GM12878 (cell line): ENCODE results near the gene RMP24.

Source experiments
- ATAC-seq: fragments of 200-7000 bp; cut with Tn5 transposase; 3 replicates; pipeline ENCODE4 v1.9.1; 2020; ENCODE audit warnings: mild to moderate bottlenecking, moderate library complexity
- BruUV-seq: library from RNA; stranded (reverse); fragments of 400-500 nt; replicated peaks from 2 replicates; lab custom pipeline; 2021; lab: Mats Ljungman, UMichigan
- CTCF ChIA-PET: fragments of 300-600 bp; sonication (Branson Sonifier 250); formaldehyde crosslinking; extraction: SDS; loops from one replicate; lab custom pipeline; 2021; ENCODE audit warnings: inconsistent platforms; lab: Yijun Ruan, JAX
- POLR2A ChIA-PET: fragments of 350-600 bp; formaldehyde crosslinking; extraction: SDS; loops from one replicate; lab custom pipeline; 2021; ENCODE audit warnings: inconsistent platforms; lab: Charles Lee
- RAD21 ChIA-PET: fragments of 300-600 bp; sonication (Branson Sonifier 250); formaldehyde crosslinking; loops from one replicate; lab custom pipeline; 2023; ENCODE audit warnings: antibody characterized with exemption; ENCODE audit not compliant: unreplicated experiment; lab: Charles Lee
- SMC1A ChIA-PET: fragments of 300-600 bp; sonication (Branson Sonifier 250); formaldehyde crosslinking; loops from one replicate; lab custom pipeline; 2023; ENCODE audit not compliant: unreplicated experiment, uncharacterized antibody; lab: Charles Lee
- DNase-seq: peaks from one replicate; pipeline ENCODE4 v3.0.0-alpha.2; 2011; ENCODE audit warnings: low read depth, low spot score
- FAIRE-seq: peaks from 3 replicates; lab custom pipeline; 2011; peaks lifted over from hg19 to GRCh38; lab: Jason Lieb, UNC
- H2AFZ ChIP-seq: 2 replicates; pipeline ENCODE4 v1.6.0; 2011; ENCODE audit warnings: low read depth, low read length, control low read depth; ENCODE audit not compliant: control insufficient read depth
- H3K27ac ChIP-seq: 2 replicates; pipeline ENCODE4 v1.5.1; 2011; ENCODE audit warnings: control low read depth; ENCODE audit not compliant: control insufficient read depth, insufficient read depth
- H3K27me3 ChIP-seq, 2 experiments: replicated peaks in 1 of 2; 2 replicates each; pipeline versions ENCODE4 v1.6.0 to v1.6.1; 2011; ENCODE audit warnings: low read length in 1 of 2; ENCODE audit not compliant: control insufficient read depth in 2 of 2, insufficient read depth in 2 of 2
- H3K36me3 ChIP-seq, 2 experiments: 2 replicates each; pipeline ENCODE4 v1.5.1; 2011; ENCODE audit warnings: low read length in 1 of 2; ENCODE audit not compliant: control insufficient read depth in 2 of 2, insufficient read depth in 2 of 2
- H3K4me1 ChIP-seq: 2 replicates; pipeline ENCODE4 v1.6.1; 2011; ENCODE audit warnings: mild to moderate bottlenecking, low read length, moderate library complexity, mixed read lengths; ENCODE audit not compliant: control insufficient read depth, insufficient read depth
- H3K4me2 ChIP-seq: 2 replicates; pipeline ENCODE4 v1.6.0; 2011; ENCODE audit warnings: control low read depth; ENCODE audit not compliant: control insufficient read depth, insufficient read depth
- H3K4me3 ChIP-seq: fragments of 200-600 bp; sonication (generic); 2 replicates; pipeline ENCODE4 v1.5.1; 2016
- H3K79me2 ChIP-seq: 2 replicates; pipeline ENCODE4 v1.6.0; 2011; ENCODE audit warnings: low read length; ENCODE audit not compliant: control insufficient read depth, insufficient read depth
- H3K9ac ChIP-seq: 2 replicates; pipeline ENCODE4 v1.8.0; 2011; ENCODE audit warnings: low read length, control low read depth, mixed read lengths; ENCODE audit not compliant: control insufficient read depth, insufficient read depth
- H3K9me3 ChIP-seq: replicated peaks from 3 replicates; pipeline ENCODE4 v1.5.1; 2011; ENCODE audit warnings: mild to moderate bottlenecking, low read length; ENCODE audit not compliant: control insufficient read depth, insufficient read depth
- H4K20me1 ChIP-seq: 2 replicates; pipeline ENCODE4 v1.6.0; 2011; ENCODE audit not compliant: control insufficient read depth, insufficient read depth
- ATF2 ChIP-seq: IDR thresholded peaks from 2 replicates; pipeline ENCODE4 v1.6.1; 2012; ENCODE audit warnings: low read length, inconsistent platforms
- ATF3 ChIP-seq: IDR thresholded peaks from 2 replicates; pipeline ENCODE4 v1.6.1; 2011; ENCODE audit warnings: low read depth, mild to moderate bottlenecking, low read length, moderate library complexity, borderline replicate concordance; ENCODE audit errors: extremely low read depth
- CREB1 ChIP-seq: IDR thresholded peaks from 2 replicates; pipeline ENCODE4 v1.6.1; 2012; ENCODE audit warnings: low read depth, mild to moderate bottlenecking, inconsistent platforms
- CREM ChIP-seq: IDR thresholded peaks from 2 replicates; pipeline ENCODE4 v1.6.1; 2014; ENCODE audit warnings: antibody characterized with exemption, low read depth
- EGR1 ChIP-seq, 2 experiments: IDR thresholded peaks; 1 replicate in 1 of 2; 2 replicates in 1 of 2; pipeline ENCODE4 v1.6.1; 2011 to 2012; ENCODE audit warnings: low read depth in 2 of 2, low read length in 2 of 2, borderline replicate concordance in 1 of 2, mild to moderate bottlenecking in 1 of 2, moderate library complexity in 1 of 2
- ETV6 ChIP-seq, 2 experiments: fragments of 450-650 bp in 1 of 2; IDR thresholded peaks in 1 of 2; conservative IDR thresholded peaks in 1 of 2; 2 replicates each; pipeline ENCODE4 v1.6.1; 2014; ENCODE audit warnings: antibody characterized with exemption in 1 of 2, borderline replicate concordance in 1 of 2, low read depth in 1 of 2, mild to moderate bottlenecking in 1 of 2, moderate library complexity in 1 of 2
- GATAD2B ChIP-seq: fragments of 450-650 bp; conservative IDR thresholded peaks from 2 replicates; pipeline ENCODE4 v1.6.1; 2017; ENCODE audit warnings: low read depth, mild to moderate bottlenecking, moderate library complexity
- MTA2 ChIP-seq: fragments of 450-650 bp; IDR thresholded peaks from 2 replicates; pipeline ENCODE4 v1.6.1; 2016; ENCODE audit warnings: low read depth, mild to moderate bottlenecking, moderate library complexity
- MYC ChIP-seq: IDR thresholded peaks from 2 replicates; pipeline ENCODE4 v1.6.1; 2011; ENCODE audit warnings: mild to moderate bottlenecking, low read length, moderate library complexity, inconsistent platforms; ENCODE audit not compliant: insufficient read depth, insufficient replicate concordance, insufficient read length, severe bottlenecking
- PAX5 ChIP-seq: IDR thresholded peaks from 2 replicates; pipeline ENCODE4 v1.6.1; 2011; ENCODE audit warnings: low read depth, low read length, borderline replicate concordance
- POLR2A ChIP-seq: IDR thresholded peaks from 2 replicates; pipeline ENCODE4 v1.6.1; 2011; ENCODE audit warnings: low read depth, mild to moderate bottlenecking, low read length
- RAD51 ChIP-seq: fragments of 450-650 bp; IDR thresholded peaks from 2 replicates; pipeline ENCODE4 v1.6.1; 2016; ENCODE audit warnings: moderate library complexity, mild to moderate bottlenecking, inconsistent platforms
- RELA ChIP-seq: fragments of 450-650 bp; IDR thresholded peaks from 2 replicates; pipeline ENCODE4 v1.8.0; 2014; ENCODE audit warnings: borderline replicate concordance; ENCODE audit not compliant: partially characterized antibody
- SP1 ChIP-seq: IDR thresholded peaks from one replicate; pipeline ENCODE4 v1.6.1; 2011; ENCODE audit warnings: low read depth, low read length
- SPI1 ChIP-seq: IDR thresholded peaks from 2 replicates; pipeline ENCODE4 v1.6.1; 2011; ENCODE audit warnings: low read depth, mild to moderate bottlenecking, low read length, moderate library complexity, borderline replicate concordance; ENCODE audit not compliant: insufficient read depth
- TBL1XR1 ChIP-seq: IDR thresholded peaks from 2 replicates; pipeline ENCODE4 v1.6.1; 2012; ENCODE audit warnings: low read depth, low read length, improper control_type of control experiment
- ZBTB11 ChIP-seq: fragments of 450-650 bp; formaldehyde crosslinking; IDR thresholded peaks from 2 replicates; pipeline ENCODE4 v1.5.0; 2022; ENCODE audit warnings: mild to moderate bottlenecking, missing genetic modification characterization
- WGBS: methylation state at CpG from one replicate; pipeline ENCODE4 v1.1.6; 2016; ENCODE audit warnings: low lambda C conversion rate; ENCODE audit not compliant: insufficient replicate concordance, insufficient coverage; ENCODE audit errors: missing lambda C conversion rate; 5-methylcytosine and 5-hydroxymethylcytosine counted together
- in situ Hi-C: fragments of 300-500 bp; cut with MboI; formaldehyde crosslinking; loops from 9 replicates; pipeline ENCODE4 v1.14.3; 2018; ENCODE audit warnings: mixed read lengths
- intact Hi-C: fragments of 100-400 bp; cut with micrococcal nuclease; formaldehyde crosslinking; loops from one replicate; pipeline ENCODE4 v1.14.2; 2022; ENCODE audit not compliant: unreplicated experiment

The RMP24 gene

GRCh38 chr18:35938158-35938557, 34.3 kb upstream of the RMP24 start:
- ChIA-PET CTCF (interaction anchor here (0.9 to 1.7 kb wide), 10 partner anchors 11 to 552 kb away, joined by 3 to 17 read pairs (median 4); no protein-coding TSS in a partner anchor), POLR2A (no interaction called here), SMC1A (interaction anchor here (0.9 to 1.7 kb wide), 6 partner anchors 9 to 276 kb away, joined by 3 to 6 read pairs (median 3); no protein-coding TSS in a partner anchor), RAD21 (interaction anchor here (0.6 to 1.4 kb wide), 4 partner anchors 9 to 182 kb away, joined by 3 to 7 read pairs (median 3); no protein-coding TSS in a partner anchor)
- in situ Hi-C loops = no loop called here
- Histone ChIP-seq H4K20me1 (no peaks in the 10 kb centered on the region), H3K4me1 (no peaks in the 10 kb centered on the region), H2AFZ (no peak overlapping the region), H3K4me3 (no peak overlapping the region), H3K9me3 (no peaks in the 10 kb centered on the region), H3K4me2 (no peak overlapping the region), H3K79me2 (no peaks in the 10 kb centered on the region), H3K9ac (no peak overlapping the region), H3K27ac (no peak overlapping the region), H3K27me3 (peaks cover 0 to 1% of the 10 kb centered on the region in 2 experiments; a peak in 2 of 4 replicates), H3K36me3 (no peaks in the 10 kb centered on the region)
- no TSS peak for BruUV-seq
- FAIRE-seq = no peak
- peak; percentile 55 for ATAC-seq
- 25% methylated on average over 1 of the region's 1 CpG for WGBS
- intact Hi-C loops = no loop called here
- no peak for DNase-seq
- TF ChIP-seq ZBTB11 (CRISPR knock-in tag) = no peak
- TF ChIP-seq SPI1 = no peak
- no peak for TF ChIP-seq CREB1
- no peak for TF ChIP-seq PAX5
- no peak for TF ChIP-seq CREM
- no peak for TF ChIP-seq POLR2A
- no peak for TF ChIP-seq TBL1XR1
- TF ChIP-seq GATAD2B = no peak
- TF ChIP-seq RAD51 = no peak
- no peak for TF ChIP-seq ATF2
- TF ChIP-seq EGR1 (IDR thresholded peaks at IDR 0.05; ENCODE audit: borderline replicate concordance in 1 of 2, low read depth in 2 of 2, low read length in 2 of 2) = no peak
- no peak for TF ChIP-seq ETV6 (conservative IDR thresholded peaks at IDR 0.05 in 1 of 2, IDR thresholded peaks at IDR 0.05 in 1 of 2; ENCODE audit: borderline replicate concordance in 1 of 2, low read depth in 1 of 2)
- no peak for TF ChIP-seq MTA2
- TF ChIP-seq ATF3 = no peak
- no peak for TF ChIP-seq SP1
- TF ChIP-seq MYC = no peak
- TF ChIP-seq RELA = no peak
